Coronary artery (tissue), 2 donors: ENCODE measurements around the gene PRR9.

Experiments used
- DNase-seq: peaks from one replicate; pipeline ENCODE4 v3.0.0-alpha.2; 2017; ENCODE audit warnings: low spot score
- H3K27ac ChIP-seq, 2 donors: fragments of 200-600 bp; sonication (generic); one replicate each; pipeline ENCODE4 v1.5.1; 2016 to 2019
- H3K4me3 ChIP-seq: fragments of 200-600 bp; sonication (generic); 2 replicates; pipeline ENCODE4 v1.5.1; 2016; ENCODE audit warnings: mild to moderate bottlenecking, moderate library complexity
- TF ChIP-seq, protein P1 (sequence below): fragments of 200-600 bp; sonication (generic); IDR thresholded peaks from one replicate; pipeline ENCODE4 v1.5.1; 2019; ENCODE audit warnings: antibody characterized with exemption

PRR9 gene

DNA sequence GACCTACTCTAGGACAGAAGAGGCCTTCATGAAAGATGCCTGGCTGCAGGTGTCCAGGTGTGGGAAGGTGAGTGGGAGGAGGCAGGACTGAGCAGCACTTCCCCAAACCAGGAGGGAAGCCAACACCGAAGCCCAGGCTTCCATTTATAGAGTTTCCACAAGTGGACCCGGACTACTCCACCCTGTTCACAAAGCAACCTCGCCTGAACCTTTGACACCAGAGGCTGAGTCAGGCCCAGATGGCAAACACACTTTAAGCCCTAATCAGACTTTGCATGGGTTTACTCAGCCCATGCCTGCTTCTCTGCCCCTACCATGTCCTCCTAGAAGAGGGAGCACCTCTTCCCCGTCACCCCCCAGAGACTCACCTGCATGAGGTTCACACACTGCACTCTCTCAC is 14.0 kb downstream of the PRR9 start:
- peak overlapping the region in 1 of 2 donors; percentile 22 for H3K27ac ChIP-seq
- DNase-seq: peak; percentile 22
- TF ChIP-seq, protein P1, sequence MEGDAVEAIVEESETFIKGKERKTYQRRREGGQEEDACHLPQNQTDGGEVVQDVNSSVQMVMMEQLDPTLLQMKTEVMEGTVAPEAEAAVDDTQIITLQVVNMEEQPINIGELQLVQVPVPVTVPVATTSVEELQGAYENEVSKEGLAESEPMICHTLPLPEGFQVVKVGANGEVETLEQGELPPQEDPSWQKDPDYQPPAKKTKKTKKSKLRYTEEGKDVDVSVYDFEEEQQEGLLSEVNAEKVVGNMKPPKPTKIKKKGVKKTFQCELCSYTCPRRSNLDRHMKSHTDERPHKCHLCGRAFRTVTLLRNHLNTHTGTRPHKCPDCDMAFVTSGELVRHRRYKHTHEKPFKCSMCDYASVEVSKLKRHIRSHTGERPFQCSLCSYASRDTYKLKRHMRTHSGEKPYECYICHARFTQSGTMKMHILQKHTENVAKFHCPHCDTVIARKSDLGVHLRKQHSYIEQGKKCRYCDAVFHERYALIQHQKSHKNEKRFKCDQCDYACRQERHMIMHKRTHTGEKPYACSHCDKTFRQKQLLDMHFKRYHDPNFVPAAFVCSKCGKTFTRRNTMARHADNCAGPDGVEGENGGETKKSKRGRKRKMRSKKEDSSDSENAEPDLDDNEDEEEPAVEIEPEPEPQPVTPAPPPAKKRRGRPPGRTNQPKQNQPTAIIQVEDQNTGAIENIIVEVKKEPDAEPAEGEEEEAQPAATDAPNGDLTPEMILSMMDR: no peak
- no peak overlapping the region for H3K4me3 ChIP-seq

DNA sequence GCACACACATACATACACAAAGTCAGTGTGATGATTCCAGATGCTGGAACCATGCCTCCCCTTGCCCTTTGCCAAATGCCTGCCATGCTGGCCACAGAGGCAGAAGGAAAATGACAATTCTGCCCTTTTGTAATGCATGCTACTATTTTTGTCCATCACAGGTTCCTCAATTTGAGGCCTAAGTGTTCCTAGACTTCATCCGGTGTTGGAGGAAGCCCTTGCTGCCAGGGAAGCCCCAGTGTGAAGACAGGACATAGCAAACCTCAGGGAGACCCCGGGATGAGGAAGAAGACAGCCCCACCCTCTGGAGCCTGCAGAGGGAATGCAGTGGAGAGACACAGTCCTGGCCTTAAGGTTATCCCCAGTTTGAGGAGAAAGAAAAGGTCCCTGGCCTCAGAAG is 14.4 kb downstream of the PRR9 start:
- Histone ChIP-seq H3K4me3 (no peak overlapping the region), H3K27ac (peak overlapping the region in 1 of 2 donors; percentile 22)
- TF ChIP-seq, protein P1: no peak
- DNase-seq: peak; percentile 56

DNA sequence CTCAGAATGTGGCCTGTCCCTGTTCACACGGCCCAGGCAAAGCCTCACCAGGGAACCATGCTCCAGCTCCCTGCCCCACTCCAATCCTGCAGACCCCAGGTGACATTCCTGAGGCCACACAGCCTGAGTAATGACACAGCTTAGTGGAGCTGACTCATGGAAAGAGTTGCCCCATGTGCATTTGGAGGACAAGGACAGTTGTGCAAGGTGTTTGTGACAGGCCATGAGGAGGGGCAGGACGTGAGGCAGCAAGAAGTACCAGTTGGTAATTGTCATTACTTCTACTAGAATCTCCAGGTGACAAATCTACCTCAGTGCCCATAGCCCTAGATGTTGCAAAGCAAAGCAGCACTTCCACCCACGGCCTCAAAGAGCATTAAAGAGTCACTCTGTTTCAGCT is 15.2 kb downstream of the PRR9 start:
- peak; percentile 59 for DNase-seq
- Histone ChIP-seq H3K4me3 (no peak overlapping the region), H3K27ac (no peak overlapping the region)
- TF ChIP-seq, protein P1: no peak

DNA sequence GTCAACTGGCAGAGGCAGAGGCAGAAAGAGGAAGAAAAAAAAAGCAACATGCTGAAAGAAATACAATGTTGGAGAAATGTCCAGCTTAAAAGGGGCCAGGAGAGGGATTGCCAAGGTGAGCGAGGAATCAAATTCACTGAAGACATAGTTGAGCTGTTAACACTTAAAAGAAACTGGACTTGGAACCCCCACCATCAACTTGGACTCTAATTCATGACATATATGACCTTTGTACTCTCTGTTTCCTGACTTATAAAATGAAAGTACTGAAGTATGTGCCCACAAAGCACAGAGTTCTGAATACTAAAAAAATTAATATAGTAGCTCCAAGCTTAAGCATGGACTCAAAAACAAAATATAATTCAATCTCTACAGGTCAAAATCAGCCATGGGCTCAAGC is 16.1 kb downstream of the PRR9 start:
- Histone ChIP-seq H3K4me3 (no peak overlapping the region), H3K27ac (no peak overlapping the region)
- TF ChIP-seq, protein P1: no peak
- no peak for DNase-seq

DNA sequence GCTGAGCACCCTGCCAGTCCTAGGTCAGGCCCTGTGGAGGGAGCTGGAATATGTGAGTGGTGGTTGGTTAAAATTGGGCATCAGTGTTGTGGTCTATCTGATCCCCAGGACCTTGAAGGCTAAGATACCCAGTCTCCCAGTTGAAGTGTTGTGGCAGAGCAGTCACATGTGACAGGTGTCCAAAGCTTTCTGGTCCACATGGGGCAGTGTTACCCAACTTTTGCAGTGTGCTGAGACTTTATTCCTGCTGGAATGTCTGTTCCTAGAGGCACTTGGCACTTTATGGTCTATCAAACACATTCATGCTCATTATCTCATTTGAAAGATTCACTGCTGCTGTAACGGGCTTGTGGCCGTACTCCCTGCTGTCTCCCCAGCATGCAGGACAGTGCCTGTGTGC is 21.1 kb downstream of the PRR9 start:
- TF ChIP-seq, protein P1: no peak
- peak; percentile 33 for DNase-seq
- Histone ChIP-seq H3K27ac (no peak overlapping the region), H3K4me3 (no peak overlapping the region)

DNA sequence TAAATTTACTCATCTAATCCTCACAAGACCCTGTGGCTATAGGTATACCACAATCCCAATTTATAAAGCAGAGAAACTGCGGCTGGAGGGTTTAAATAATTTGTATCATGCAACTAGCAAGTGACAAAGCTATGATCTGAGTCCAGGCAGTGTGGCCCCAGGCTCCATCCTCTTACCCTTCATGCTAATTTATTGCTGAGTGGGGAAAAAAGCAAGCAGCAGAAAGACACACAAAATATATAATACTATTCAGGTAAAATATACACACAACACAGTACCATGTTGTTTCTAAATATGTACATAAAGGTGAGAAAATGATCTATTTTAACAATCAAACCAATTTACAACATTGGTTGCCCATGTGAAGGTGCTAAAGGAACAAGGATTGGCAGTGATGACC is 24.8 kb downstream of the PRR9 start:
- DNase-seq: peak; percentile 9
- Histone ChIP-seq H3K4me3 (no peak overlapping the region), H3K27ac (no peak overlapping the region)
- TF ChIP-seq, protein P1: no peak

DNA sequence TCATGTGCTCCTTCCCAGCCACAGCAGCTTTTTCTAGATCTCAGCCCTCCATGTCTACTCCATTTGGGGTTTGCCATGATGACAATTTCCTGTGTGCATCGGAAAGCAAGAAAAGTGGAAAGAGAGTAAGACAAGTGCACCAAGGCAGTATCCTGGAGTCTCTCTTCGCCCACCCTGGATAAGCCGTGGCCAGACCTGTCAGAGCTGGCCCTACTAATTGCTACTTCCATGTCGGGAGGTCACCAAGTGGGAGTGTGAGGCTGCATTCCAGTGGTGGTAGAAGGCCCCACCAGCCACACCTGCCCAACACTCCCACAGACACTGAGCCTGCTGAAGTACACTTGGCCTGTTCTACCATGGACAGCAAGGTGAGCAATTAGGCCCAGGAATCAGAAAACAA is 28.1 kb downstream of the PRR9 start:
- Histone ChIP-seq H3K27ac (no peak overlapping the region), H3K4me3 (no peak overlapping the region)
- TF ChIP-seq, protein P1: no peak
- no peak for DNase-seq
